Parathyroid adenoma (tissue), 2 donors: ENCODE results near the gene GNAS-AS1.
A peak's percentile ranks its signal among the peaks of the same experiment; 100 is the strongest.

Experiments used
- H2AFZ ChIP-seq: fragments of 300-600 bp; sonication (generic); one replicate; pipeline ENCODE4 v1.7.0; 2017; ENCODE audit warnings: antibody characterized with exemption, mild to moderate bottlenecking
- H3K27ac ChIP-seq: fragments of 300-600 bp; sonication (generic); one replicate; pipeline ENCODE4 v1.7.0; 2017
- H3K27me3 ChIP-seq: fragments of 300-600 bp; sonication (generic); one replicate; pipeline ENCODE4 v1.7.0; 2017; ENCODE audit warnings: low read length; ENCODE audit not compliant: control insufficient read depth, insufficient read depth
- H3K36me3 ChIP-seq: fragments of 300-600 bp; sonication (generic); one replicate; pipeline ENCODE4 v1.7.0; 2017; ENCODE audit warnings: low read length; ENCODE audit not compliant: control insufficient read depth, insufficient read depth
- H3K4me1 ChIP-seq: fragments of 300-600 bp; sonication (generic); one replicate; pipeline ENCODE4 v1.7.0; 2017; ENCODE audit warnings: control low read depth
- H3K4me2 ChIP-seq: fragments of 300-600 bp; sonication (generic); one replicate; pipeline ENCODE4 v1.7.0; 2017; ENCODE audit warnings: low read length
- H3K4me3 ChIP-seq: fragments of 300-600 bp; sonication (generic); one replicate; pipeline ENCODE4 v1.7.0; 2017; ENCODE audit warnings: low read depth, low read length
- H3K79me2 ChIP-seq: fragments of 300-600 bp; sonication (generic); one replicate; pipeline ENCODE4 v1.7.0; 2017; ENCODE audit warnings: control low read depth
- H3K9ac ChIP-seq: fragments of 300-600 bp; sonication (generic); one replicate; pipeline ENCODE4 v1.7.0; 2017; ENCODE audit warnings: mild to moderate bottlenecking
- H3K9me3 ChIP-seq: fragments of 300-600 bp; sonication (generic); one replicate; pipeline ENCODE4 v1.7.0; 2017; ENCODE audit warnings: low read length; ENCODE audit not compliant: control insufficient read depth
- TF ChIP-seq, protein P1 (sequence below): fragments of 300-600 bp; sonication (generic); IDR thresholded peaks from one replicate; pipeline ENCODE4 v1.7.0; 2017; ENCODE audit warnings: antibody characterized with exemption, mild to moderate bottlenecking
- donor health status: primary hyperparathyroidism.

The GNAS-AS1 gene

DNA sequence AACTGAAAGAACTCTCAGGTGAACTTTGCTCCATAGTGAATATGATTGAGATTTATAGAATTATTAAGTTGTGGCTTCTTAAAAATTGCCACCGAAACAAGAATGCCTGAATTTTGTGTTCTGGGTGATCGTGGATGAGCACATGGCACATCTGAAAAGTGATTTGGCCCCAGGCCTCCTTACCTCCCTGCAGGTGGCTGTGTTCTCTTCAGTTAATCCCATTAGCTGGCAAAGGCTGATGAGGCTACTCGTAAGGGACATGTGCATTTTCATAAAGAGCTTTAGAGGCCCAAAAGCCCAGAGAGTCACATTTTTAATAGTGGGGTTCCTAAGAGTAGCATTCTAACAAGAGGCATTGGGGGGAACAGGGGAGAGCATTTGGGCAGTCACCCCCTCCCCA, 24.4 kb upstream of the GNAS-AS1 start:
- Histone ChIP-seq H3K27me3 (no peaks in the 10 kb centered on the region), H3K9me3 (no peaks in the 10 kb centered on the region), H2AFZ (no peak overlapping the region), H3K79me2 (no peaks in the 10 kb centered on the region), H3K9ac (no peak overlapping the region), H3K27ac (no peak overlapping the region), H3K4me3 (no peak overlapping the region), H3K36me3 (no peaks in the 10 kb centered on the region), H3K4me2 (no peak overlapping the region), H3K4me1 (no peaks in the 10 kb centered on the region)
- TF ChIP-seq, protein P1, sequence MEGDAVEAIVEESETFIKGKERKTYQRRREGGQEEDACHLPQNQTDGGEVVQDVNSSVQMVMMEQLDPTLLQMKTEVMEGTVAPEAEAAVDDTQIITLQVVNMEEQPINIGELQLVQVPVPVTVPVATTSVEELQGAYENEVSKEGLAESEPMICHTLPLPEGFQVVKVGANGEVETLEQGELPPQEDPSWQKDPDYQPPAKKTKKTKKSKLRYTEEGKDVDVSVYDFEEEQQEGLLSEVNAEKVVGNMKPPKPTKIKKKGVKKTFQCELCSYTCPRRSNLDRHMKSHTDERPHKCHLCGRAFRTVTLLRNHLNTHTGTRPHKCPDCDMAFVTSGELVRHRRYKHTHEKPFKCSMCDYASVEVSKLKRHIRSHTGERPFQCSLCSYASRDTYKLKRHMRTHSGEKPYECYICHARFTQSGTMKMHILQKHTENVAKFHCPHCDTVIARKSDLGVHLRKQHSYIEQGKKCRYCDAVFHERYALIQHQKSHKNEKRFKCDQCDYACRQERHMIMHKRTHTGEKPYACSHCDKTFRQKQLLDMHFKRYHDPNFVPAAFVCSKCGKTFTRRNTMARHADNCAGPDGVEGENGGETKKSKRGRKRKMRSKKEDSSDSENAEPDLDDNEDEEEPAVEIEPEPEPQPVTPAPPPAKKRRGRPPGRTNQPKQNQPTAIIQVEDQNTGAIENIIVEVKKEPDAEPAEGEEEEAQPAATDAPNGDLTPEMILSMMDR = no peak

DNA sequence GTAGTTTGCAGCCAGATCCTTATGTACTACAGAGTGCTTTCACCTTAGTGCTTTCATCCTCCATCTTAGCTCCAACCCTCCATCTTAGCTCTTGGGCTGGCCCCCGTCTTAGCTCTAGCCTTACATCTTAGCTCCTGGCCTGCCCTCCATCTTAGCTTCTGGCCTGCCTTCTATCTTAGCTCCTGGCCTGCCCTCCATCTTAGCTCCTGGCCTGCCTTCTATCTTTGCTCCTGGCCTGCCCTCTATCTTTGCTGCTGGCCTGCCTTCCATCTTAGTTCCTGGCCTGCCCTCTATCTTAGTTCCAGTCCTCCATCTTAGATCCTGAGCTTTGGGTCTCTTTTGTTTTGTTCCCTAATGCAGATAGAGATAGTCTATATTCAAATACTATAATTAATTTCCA, 23.8 kb upstream of the GNAS-AS1 start:
- Histone ChIP-seq H3K4me1 (no peaks in the 10 kb centered on the region), H2AFZ (no peak overlapping the region), H3K9ac (no peak overlapping the region), H3K36me3 (no peaks in the 10 kb centered on the region), H3K9me3 (no peaks in the 10 kb centered on the region), H3K4me2 (no peak overlapping the region), H3K27ac (no peak overlapping the region), H3K4me3 (no peak overlapping the region), H3K27me3 (no peaks in the 10 kb centered on the region), H3K79me2 (no peaks in the 10 kb centered on the region)
- TF ChIP-seq, protein P1 = no peak

DNA sequence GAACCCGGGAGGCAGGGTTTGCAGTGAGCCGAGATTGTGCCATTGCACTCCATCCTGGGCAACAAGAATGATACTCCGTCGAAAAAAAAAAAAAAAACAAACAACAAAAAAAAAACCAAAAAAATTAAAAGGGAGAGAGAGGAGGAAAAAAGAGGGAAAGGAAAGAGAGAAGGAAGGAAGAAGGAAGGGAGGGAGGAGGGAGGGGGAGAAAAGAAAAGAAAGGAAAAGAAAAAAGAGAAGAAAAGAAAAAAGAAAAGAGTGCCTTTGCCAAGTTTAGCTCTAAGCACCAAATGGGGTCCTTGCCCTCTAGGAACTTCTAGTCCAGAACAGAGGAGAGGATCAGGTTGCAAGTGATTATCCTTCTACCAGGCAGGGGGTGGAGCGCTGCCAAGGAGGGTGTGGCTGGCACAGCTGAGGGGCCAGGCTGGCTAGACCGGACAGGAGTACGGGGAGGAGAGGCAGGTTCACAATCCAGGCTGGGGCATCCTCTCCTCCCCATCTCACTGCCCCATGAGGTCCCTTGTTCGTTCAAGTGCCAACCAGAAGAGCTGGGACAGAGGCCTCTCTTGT, 20.9 kb upstream of the GNAS-AS1 start:
- Histone ChIP-seq H3K9ac (no peak overlapping the region), H3K4me2 (no peak overlapping the region), H3K4me3 (no peak overlapping the region), H3K27ac (no peak overlapping the region), H3K27me3 (no peaks in the 10 kb centered on the region), H3K79me2 (no peaks in the 10 kb centered on the region), H3K9me3 (no peaks in the 10 kb centered on the region), H3K4me1 (no peaks in the 10 kb centered on the region), H3K36me3 (no peaks in the 10 kb centered on the region), H2AFZ (no peak overlapping the region)
- TF ChIP-seq, protein P1 = no peak

DNA sequence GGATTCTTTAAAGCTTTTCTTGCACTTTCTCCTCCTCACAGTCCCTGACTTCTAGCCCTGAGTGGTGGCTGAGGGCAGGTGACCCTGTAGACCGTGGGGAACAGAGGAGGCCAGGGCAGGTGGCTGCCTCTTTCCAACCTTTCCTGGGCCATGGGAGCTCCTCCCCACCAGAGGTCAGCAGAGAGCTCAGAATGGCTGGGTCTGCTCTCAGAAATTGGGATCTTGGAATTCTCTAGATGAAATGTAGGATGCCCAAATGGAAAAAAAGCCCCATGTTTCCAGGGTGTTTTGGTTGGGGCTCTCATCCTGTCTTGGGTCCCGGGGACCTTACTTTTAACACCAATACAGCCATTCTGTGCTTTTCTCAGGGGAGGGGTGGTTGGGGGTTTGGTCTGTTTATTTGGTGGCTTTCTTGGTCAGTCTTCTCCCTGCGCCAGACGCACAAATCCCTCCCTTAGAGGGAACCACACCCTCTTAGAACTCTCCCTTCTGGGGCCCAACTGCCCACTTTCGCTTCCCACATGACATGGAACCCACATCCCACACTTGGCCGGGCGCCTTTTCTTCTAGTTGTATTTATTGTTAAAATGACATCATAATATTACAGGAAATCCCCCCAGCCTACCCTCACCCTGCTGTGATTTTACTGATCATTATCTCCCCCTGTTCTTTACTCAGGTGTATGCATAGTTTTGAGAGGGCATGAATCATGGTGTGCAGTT, 19.8 kb upstream of the GNAS-AS1 start:
- Histone ChIP-seq H3K9me3 (no peaks in the 10 kb centered on the region), H3K27me3 (no peaks in the 10 kb centered on the region), H3K4me1 (no peaks in the 10 kb centered on the region), H3K36me3 (no peaks in the 10 kb centered on the region), H3K9ac (no peak overlapping the region), H2AFZ (peak overlapping the region; percentile 10), H3K79me2 (no peaks in the 10 kb centered on the region), H3K27ac (no peak overlapping the region), H3K4me3 (no peak overlapping the region), H3K4me2 (no peak overlapping the region)
- TF ChIP-seq, protein P1 = peak; percentile 91
